HG02938 (cell line): ENCODE data around the gene PHLDA3.

Experiments used
- ATAC-seq: cut with Tn5 transposase; IDR thresholded peaks from one replicate; pipeline ENCODE4 v1.9.1; 2021; ENCODE audit warnings: mild to moderate bottlenecking, moderate library complexity; ENCODE audit not compliant: unreplicated experiment

Gene PHLDA3

DNA sequence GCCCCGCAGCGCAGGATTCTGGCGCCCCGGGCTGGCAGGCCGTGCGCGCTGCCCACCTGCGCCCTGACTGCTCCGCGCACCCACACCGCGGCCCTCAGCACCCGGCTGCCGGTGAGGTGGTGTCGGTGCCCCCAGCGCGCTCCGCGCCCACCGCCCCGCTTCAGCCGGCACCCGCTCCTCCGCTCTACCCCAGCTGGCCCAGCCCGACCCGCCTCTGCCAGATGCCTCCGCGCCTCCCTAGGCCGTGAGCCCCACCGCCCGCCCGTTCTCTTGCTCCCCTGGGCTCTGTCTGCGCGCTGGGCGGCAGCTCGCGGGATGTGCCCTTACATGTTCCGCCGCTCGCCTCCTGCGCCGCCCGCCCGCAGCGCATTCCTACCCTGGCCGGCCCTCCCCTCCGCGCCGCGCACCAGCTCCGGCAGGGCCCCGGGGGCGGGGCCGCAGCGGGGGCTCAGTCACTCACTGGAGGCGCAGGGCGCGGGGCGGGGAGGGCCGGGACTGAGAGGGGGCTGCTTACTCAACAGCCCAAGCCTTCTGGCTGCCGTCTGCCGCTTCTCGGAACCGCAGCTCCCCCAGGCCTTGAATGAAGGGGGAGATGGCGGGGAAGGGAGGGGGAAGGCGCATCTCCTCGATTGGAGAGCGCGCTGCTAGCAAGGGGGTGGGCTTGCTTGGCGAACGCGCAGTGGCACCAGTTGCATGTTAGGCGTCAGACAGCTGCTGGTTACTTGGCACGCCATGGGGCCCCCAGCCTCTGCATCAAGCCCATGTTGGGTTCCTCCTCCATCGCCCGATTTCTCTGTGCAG, at the start of gene PHLDA3:
TSS of gene PHLDA3 (minus strand) at position 345 of the 801 bp plus-strand sequence. CDS start 402 bp downstream, outside the sequence.
- no peak for ATAC-seq

DNA sequence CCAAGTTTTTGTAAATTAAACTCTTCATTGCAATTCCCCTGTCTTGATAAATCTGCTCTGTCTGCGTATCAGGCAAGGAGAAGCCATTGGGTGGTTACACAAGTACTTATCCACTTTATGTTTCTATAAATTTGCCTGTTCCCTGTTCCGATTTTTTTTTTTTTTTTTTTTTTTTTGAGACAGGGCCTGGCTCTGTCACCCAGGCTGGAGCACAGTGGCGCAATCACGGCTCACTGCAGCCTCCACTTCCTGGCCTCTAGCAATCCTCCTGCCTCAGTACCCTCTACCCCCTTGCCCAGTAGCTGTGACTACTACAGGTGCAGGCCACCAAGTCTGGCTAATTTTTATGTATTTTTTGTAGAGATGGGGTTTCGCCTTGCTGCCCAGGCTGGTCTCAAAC, 49.1 kb upstream of the PHLDA3 start:
- ATAC-seq: no peak

DNA sequence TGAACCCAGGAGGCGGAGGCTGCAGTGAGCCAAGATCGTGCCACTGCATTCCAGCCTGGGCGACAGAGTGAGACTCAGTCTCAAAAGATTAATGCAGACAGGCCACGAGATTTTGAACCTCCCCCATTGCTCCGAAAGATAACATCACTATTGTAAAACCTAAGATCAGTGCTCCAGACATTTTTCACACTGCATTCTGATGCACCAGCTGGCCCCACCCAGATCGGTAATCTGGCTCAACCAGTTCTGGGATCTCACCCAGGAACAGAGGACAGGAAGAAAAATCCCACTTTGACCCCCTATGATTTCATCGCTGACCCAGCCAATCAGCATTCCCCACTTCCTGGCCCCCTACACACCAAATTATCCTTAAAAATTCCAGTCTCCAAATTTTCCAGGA, 48.6 kb upstream of the PHLDA3 start:
- no peak for ATAC-seq

DNA sequence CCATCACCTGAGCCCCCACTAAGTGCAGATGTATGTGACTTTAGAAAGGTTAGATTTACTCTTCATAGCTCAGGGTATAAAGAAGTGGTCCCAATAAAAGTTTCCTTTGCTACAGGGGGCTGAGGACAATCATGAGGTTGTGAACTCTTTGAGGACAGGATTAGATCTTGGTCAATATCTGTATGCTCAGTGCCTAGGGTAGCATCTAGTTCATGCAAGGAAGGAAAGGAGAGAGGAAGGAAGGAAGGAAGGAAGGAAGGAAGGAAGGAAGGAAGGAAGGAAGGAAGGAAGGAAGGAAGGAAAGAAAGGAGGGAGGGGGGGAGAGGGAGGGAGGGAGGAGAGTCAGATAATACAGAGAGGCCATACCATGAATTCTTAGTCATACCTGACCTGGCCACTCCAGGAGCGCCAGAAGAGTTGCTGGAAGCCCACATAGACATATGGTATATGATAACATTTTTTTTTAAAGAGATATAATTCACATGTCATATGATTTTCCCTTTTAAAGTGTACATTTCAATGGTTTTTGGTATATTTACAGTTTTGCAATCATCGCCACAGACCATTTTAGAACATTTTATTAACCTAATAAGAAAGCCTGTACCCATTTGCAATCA, 47.6 kb upstream of the PHLDA3 start:
- no peak for ATAC-seq

DNA sequence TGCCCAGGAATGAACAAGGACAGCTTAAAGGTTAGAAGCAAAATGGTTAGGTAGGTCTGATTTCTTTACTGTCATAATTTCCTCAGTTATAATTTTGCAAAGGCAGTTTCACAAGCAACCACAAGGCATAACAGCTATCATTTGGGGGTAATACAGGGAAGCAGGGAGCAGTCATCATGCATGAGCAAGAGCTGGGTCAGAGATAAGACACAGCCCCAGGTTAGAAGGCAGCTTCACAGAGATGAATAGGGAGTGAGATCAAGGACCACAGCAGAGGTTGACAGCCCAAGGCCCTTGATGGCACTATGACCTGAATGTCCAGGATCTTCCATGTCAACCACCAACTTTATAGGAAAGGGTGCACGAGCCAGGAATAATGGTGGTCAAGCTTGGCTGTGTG, 46.9 kb upstream of the PHLDA3 start:
- no peak for ATAC-seq

DNA sequence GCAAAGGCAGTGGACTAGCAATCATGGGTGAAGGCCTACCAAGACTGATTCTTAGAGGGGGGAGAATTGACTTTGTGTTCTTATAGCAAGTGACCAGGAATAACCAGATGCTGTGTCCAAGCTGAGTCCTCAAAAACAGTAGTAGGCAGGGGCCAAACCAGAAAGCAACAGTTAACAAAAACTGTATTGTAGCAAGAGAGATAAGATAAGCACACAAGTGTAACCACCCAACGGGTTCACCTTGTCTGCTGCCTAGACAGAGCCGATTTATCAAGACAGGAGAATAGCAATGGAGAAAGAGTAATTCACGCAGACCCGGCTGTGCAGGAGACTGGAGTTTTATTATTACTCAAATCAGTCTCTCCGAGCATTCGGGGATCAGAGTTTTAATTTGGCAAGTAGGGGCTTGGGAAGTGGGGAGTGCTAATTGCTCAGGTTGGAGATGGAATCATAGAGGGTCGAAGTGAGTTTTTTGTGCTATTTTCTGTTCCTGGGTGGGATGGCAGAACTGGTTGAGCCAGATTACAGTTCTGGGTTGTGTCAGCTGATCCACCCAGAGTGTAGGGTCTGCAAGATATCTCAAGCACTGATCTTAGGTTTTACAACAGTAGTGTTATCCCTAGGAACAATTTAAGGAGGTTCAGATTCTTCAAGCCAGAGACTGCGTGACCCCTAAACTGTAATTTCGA, 46.2 kb upstream of the PHLDA3 start:
- ATAC-seq: no peak

DNA sequence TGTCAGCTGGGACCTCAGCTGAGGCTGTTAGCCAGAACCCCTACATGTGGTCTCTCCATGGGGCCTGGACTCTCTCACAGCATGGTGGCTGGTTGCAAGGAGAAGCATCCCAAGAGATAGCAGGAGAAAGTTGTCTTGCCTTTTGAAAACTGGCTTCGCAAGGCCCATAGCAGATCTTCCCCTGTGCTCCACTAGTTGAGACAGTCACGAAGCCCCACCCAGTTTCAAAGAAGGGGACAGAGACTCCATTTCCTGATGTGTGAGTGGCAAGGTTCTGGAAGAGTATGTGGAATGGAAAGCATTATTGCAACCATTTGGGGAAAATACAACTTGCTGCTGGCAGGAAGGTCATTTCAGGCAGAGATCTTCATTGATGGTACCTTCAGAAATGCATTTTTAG, 45.5 kb upstream of the PHLDA3 start:
- ATAC-seq: no peak

DNA sequence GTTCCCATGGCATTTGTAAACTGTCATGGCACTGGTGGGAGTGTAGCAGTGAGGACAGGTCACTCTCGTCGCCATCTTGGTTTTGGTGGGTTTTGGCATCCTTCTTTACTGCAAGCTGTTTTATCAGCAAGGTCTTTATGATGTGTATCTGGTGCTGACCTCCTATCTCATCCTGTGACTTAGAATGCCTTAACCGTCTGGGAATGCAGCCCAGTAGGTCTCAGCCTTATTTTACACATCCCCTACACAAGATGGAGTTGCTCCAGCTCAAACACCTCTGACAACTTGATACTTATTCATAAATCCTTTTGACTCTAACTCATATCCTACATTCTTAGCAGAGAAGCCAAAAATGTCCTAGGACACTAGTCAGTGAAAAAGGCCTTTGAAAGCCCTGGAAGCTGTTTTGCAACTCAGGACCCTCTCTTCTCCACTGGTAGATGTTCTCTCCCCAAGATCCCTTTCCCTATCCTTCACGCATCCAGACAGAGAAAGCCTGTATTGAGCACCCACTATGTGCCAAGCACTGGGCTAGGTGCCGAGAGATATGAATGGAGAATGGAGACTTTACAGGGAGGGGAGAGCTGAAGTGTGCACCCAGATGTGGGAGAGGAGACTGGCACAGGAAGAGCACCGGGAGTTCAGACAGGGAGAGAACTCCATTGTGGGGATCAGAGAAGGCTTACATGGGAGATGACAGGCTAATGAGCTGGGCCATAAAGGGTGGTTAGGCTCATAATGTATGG, 44.7 kb upstream of the PHLDA3 start:
- no peak for ATAC-seq

DNA sequence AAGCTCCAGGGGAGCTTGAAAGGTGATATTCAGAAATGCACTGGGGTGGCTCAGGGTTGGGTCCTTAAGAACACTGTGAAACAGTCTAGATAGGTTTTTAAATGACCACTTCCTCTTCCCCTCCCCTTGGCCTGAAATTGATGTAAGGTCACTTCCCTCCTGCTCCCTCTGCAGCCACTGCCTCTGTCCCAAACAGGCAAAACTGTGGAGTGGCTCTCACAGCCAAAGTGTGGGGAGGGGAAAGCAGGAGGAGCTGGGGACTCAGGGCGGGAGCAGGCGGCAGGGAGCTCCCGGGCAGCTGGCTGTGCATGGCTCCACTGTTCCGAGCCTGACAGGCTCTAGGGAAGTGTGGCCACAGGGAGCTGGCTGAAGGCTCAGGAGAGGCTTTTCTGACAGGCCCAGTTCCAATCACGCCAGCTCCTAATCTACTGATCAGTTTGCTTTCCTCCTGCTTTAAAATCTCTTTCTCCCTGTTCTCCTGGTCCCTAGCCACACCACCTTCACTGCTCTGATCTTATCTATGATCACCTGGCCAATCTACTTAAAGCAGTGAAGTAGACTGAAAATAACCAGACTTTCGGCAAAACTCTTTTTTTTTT, 43.1 kb upstream of the PHLDA3 start:
- peak; percentile 56 for ATAC-seq

DNA sequence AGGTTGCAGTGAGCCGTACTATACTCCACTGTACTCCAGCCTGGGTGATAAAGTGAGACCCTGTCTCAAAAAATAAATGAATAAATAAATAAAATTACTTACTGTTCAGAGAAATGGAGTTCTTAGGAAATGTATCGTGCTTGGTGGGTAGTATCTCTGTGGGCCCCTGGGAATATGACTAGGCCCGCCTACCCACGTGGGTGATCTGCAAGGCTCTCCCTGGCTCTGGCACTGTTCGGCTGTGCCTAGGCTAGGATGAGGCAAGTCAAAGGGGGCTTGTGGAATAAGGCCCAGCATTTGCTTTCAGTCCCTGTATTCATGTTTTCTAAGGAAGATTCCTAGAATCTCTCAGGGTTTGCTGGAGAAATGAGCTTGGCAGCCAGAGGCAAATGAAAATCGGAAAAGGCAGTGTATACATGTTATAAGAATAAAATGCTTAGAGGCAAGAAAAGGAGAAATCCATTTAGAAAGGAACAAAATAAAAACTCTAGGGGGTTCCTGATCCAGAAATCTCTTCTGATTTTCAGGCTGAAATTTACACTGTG, 42.5 kb upstream of the PHLDA3 start:
- ATAC-seq: no peak

DNA sequence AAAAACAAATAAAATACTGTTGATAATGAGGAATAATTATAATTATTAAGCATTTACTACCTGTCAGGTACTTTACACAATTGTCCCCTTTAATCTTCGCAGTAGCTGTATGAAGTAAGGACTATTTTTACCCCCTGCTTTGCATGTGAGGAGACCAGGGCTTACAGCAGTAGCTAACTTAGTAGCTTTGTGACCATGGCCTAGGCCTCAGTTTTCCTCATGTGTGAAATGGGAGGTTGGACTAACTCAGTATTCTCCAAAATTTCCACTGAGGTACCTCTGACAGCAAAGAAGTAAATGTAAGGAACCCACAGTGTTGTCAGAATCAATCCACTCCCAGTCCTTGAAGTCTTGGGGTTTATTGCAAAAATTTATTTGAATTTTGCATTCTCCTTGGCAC, 41.7 kb upstream of the PHLDA3 start:
- ATAC-seq: no peak

DNA sequence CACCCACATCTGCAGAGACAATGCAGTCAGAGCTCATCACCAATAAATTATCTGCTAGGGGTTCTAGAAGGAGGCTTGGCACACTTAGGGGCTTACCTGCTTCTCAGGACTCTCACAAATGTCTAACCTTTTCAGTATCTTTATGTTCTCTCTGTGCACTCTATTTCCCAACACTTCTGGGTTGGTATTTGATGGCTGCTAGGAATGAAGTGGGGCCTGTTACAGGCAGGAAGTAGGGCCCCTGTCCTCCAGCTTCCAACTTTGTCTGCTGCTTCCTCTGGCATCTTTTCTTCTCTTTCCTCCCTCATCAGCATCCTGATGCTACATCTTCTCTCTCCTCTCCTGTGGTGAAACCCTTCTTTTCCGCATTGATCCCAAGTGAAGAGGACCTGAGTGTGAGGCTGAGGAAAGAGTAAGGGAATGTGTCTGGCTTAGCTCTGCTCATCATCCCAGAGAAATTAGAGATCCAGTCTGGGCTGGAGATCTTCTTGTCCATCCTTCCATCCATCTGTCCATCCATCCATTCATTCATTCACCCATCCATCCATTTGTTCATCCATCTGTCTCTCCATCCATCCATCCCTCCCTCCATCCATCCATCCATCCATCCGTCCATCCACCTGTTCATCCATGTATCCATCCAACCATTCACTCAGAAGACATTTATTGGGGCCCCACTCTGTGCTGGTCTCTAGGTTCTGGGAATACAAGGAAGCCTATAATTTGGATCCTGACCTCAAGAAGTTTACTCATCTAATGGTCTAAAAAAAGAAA, 40.8 kb upstream of the PHLDA3 start:
- no peak for ATAC-seq

DNA sequence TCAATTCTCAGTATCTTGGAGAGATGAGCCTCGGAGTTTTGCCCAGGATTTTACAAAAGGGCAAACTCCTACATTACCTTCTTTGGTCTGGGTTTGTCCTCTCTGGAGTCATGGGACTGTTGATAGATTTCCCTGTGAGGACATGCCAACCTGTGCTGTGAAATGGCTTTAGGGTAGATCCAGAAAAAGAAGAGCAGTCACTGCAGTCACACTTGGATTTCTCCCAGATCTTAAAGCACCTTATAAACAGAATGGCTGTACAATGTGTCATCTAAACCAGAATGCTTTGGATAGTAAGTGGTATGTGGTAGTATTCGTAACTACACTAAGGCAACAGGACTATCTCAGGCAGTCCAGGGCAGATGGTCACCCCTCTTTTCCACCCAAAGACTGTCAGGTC, 39.8 kb upstream of the PHLDA3 start:
- ATAC-seq: no peak

DNA sequence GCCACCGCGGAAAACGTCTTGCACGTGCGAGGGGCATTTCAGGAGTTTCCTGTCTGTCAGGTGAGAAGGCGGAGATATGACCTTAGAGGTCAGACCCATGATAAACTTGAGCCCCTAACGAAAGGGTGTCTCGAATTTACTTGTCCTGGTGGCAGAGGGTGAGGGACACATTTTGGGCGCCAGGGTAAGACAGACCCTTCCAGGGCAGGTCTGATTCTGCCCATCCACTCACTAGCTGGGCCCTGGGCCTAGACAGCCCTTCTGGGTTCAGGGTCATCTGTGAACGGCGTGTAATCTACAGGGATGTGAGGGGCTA, 38.3 kb upstream of the PHLDA3 start:
- ATAC-seq: no peak

DNA sequence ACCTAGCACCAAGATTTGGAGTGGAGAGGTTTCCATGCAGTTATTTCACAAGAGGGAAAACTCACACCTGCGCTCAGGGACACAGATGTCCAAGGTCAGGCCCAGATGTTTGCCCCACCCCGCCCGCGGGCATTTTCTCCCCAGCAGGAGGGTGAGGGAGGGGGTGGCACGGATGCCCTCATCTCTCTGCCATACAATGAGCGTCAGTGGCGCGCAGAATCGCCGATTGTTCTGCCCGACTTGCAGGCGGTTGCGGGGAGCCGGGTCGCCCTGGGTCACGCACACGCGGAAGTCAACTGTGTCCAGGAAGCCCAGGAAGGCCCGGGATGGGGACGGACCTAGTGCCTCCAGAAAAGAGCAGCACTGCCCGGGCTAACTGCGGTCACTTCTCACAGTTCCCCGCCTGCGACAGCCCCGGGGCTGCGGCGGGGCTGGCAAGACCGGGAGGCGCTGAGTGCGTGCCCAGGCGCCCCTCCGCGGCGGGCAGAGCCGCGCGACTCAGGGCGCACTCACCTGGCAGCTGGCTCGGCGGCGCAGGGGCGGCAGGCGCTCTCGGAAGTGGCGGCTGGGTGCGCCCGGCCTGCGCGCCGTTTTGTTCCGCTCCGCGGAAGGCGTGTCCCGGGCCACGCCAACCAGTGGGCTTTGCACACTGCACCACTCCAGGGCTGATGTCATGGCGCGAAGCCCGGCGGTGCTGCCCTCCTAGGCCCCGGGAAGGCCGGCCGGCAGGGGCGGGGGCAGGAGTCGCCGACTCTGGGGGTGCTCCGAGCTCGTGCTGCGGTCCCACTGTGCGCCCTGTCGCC, 37.8 kb upstream of the PHLDA3 start, which contains the start of gene CSRP1:
TSS of gene CSRP1 (minus strand) at position 567 of the 803 bp plus-strand sequence. CDS start 10,820 bp downstream, outside the sequence.
- peak; percentile 67 for ATAC-seq

DNA sequence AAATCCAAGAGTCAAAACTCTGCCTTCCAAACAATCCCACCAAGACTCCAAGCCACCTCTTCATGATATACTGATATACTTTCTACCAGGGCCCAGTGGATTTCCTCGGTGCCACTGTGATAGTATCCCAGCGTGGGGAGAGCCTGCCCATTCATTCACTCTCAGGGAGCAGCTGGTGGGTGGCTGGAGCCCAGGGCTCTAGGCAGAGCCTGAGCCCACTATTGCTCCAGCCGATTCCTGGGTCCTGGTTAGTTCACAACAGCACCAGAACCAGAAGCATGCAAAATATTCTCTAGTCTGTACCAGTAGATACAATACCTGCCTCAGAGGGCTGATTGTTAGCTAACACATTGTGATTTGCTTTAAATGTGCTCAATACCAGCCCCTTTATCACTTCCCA, 37.1 kb upstream of the PHLDA3 start:
- ATAC-seq: no peak

DNA sequence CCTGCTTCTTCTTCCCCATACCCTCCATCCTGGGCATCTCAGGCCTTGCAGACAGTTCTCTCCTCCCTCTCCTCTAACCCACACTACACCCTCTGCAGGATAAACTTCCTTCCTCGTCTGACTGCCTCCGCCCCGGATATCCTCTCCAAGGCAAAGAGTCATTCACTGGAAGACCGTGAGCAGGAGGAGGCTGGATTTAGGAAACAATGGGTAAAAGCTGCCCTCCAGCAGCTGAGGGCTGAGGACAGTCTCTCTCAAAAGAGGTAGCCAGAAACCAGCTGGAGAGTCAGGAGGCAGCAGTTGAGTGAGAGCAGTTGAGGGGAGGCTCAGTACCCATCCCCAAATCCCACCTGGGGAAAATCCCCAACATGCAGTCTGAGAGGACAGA, 36.5 kb upstream of the PHLDA3 start:
- no peak for ATAC-seq

DNA sequence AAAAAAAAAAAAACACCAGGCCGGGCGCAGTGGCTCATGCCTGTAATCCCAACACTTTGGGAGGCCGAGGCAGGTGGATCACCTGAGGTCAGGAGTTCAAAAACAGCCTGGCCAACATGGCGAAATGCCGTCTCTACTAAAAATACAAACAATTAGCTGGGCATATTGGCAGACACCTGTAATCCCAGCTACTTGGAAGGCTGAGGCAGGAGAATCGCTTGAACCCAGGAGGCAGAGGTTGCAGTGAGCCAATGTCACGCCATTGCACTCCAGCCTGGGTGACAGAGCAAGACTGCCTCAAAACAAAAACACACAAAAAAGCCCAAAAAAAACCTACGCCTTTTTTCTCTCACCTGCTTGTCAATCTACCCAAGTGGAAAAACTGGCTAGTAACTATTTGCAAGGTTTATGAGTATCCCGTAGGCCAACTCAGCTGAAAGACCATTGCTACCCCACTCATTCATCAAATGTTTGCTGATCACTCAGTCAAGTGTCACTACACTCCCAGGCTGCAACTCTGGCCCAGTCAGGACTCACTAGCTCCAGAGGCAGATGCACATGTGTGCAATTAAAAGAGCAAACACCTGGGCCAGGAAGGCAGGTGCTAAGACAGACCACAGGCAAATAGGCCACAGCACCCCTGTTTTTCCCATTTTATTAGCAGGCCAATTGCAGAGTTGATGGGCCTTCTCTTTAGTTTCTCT, 36.0 kb upstream of the PHLDA3 start:
- no peak for ATAC-seq
